Measurements from ENCODE around the gene POLE.

Gene POLE

GRCh38 chr12:132687211-132688164 lies at the start of gene POLE, which contains the start of gene PXMP2 (continued):
- TF ChIP-seq ZSCAN5A (tag by site-specific recombination; IDR thresholded peaks at IDR 0.05) (no peak), ZNF624 (tag by site-specific recombination; IDR thresholded peaks at IDR 0.05) (no peak), ZNF221 (tag by site-specific recombination; IDR thresholded peaks at IDR 0.05; ENCODE audit: borderline replicate concordance) (peak; percentile 45; the same call in 1 of the 2 replicates), ZNF514 (tag by site-specific recombination; IDR thresholded peaks at IDR 0.05) (no peak), ZBTB49 (tag by site-specific recombination; IDR thresholded peaks at IDR 0.05; ENCODE audit: low read depth) (no peak), REST (tag by site-specific recombination; IDR thresholded peaks at IDR 0.05) (no peak), ZSCAN23 (tag by site-specific recombination; IDR thresholded peaks at IDR 0.05) (no peak), ZNF654 (tag by site-specific recombination; IDR thresholded peaks at IDR 0.05; ENCODE audit: low read depth) (no peak), KLF8 (tag by site-specific recombination; IDR thresholded peaks at IDR 0.05) (peak; percentile 94), GFI1B (tag by site-specific recombination; IDR thresholded peaks at IDR 0.05) (no peak), ZNF37A (tag by site-specific recombination; IDR thresholded peaks at IDR 0.05) (peak; percentile 61; the same call in 1 of the 2 replicates), ZNF571 (tag by site-specific recombination; IDR thresholded peaks at IDR 0.05) (no peak), BCL6B (tag by site-specific recombination; IDR thresholded peaks at IDR 0.05) (no peak), ZNF501 (tag by site-specific recombination; IDR thresholded peaks at IDR 0.05) (no peak), BCL11A (tag by site-specific recombination; IDR thresholded peaks at IDR 0.05; ENCODE audit: low read depth) (no peak), ZNF544 (tag by site-specific recombination; IDR thresholded peaks at IDR 0.05) (no peak), KLF9 (tag by site-specific recombination; IDR thresholded peaks at IDR 0.05; ENCODE audit: low read depth) (peak; percentile 70; the same call in 1 of the 2 replicates), AEBP2 (tag by site-specific recombination; IDR thresholded peaks at IDR 0.05; ENCODE audit: borderline replicate concordance) (no peak), ZNF302 (tag by site-specific recombination; IDR thresholded peaks at IDR 0.05; ENCODE audit: low read depth) (no peak), GLI2 (tag by site-specific recombination; IDR thresholded peaks at IDR 0.05; ENCODE audit: borderline replicate concordance, low read depth) (no peak; the same call in 1 of the 2 replicates), ZNF596 (tag by site-specific recombination; IDR thresholded peaks at IDR 0.05) (no peak), ZBTB10 (tag by site-specific recombination; IDR thresholded peaks at IDR 0.05) (no peak), HOXC10 (CRISPR knock-in tag; IDR thresholded peaks at IDR 0.05) (no peak)

All from HEK293 (cell line).